K562 (cell line): Measurements from ENCODE around the gene EME2. TPM values are rescaled to one million over a fixed set of nuclear protein-coding genes. Genes with fewer than 3 reads are reported as not detected.

Experiments used
- ATAC-seq: fragments of 200-7000 bp; cut with Tn5 transposase; 3 replicates; pipeline ENCODE4 v1.9.1; 2020; ENCODE audit warnings: moderate library complexity
- BruUV-seq: library from RNA; stranded (reverse); fragments of 400-500 nt; replicated peaks from 2 replicates; lab custom pipeline; 2021; lab: Mats Ljungman, UMichigan
- CTCF ChIA-PET: fragments of 300-600 bp; formaldehyde crosslinking; extraction: SDS; loops from one replicate; lab custom pipeline; 2021; ENCODE audit warnings: low intra/inter-chr PET ratio; lab: Yijun Ruan, JAX
- POLR2A ChIA-PET: fragments of 300-600, 350-650 bp; sonication (Branson Sonifier 250); formaldehyde crosslinking; extraction: SDS; loops from one replicate; lab custom pipeline; 2021; ENCODE audit warnings: antibody characterized with exemption, inconsistent platforms; lab: Yijun Ruan, JAX
- DNase-seq, 4 experiments: peaks; one replicate each; pipeline versions ENCODE4 v3.0.0 to v3.0.0-alpha.2; 2011 to 2018; ENCODE audit warnings: low spot score in 3 of 4, mixed read lengths in 3 of 4; ENCODE audit errors: extremely low read depth in 1 of 4
- FAIRE-seq: peaks from 2 replicates; lab custom pipeline; 2011; peaks lifted over from hg19 to GRCh38; lab: Jason Lieb, UNC
- H2AFZ ChIP-seq: 2 replicates; pipeline ENCODE4 v1.6.0; 2011; ENCODE audit warnings: low read depth, low read length, control low read depth, inconsistent platforms
- H3K27ac ChIP-seq: fragments of 200-600 bp; 3 replicates; pipeline ENCODE4 v1.8.0; 2011; ENCODE audit warnings: low read depth, mild to moderate bottlenecking, control low read depth, inconsistent platforms, low read length, moderate library complexity, mixed read lengths; ENCODE audit errors: extremely low read depth
- H3K27me3 ChIP-seq, 2 experiments: fragments of 300-600 bp in 1 of 2; 2 replicates in 1 of 2; 3 replicates in 1 of 2; pipeline versions ENCODE4 v1.6.0 to v1.8.0; 2011; ENCODE audit warnings: inconsistent platforms in 2 of 2, low read length in 2 of 2, mild to moderate bottlenecking in 1 of 2, mixed read lengths in 1 of 2, moderate library complexity in 1 of 2; ENCODE audit not compliant: control insufficient read depth in 2 of 2, insufficient read depth in 2 of 2
- H3K36me3 ChIP-seq: fragments of 300-600 bp; 3 replicates; pipeline ENCODE4 v1.8.0; 2011; ENCODE audit warnings: mild to moderate bottlenecking, low read length, inconsistent platforms; ENCODE audit not compliant: control insufficient read depth, insufficient read depth
- H3K4me1 ChIP-seq, 2 experiments: fragments of 200-600 bp in 1 of 2; replicated peaks in 1 of 2; 2 replicates in 1 of 2; 3 replicates in 1 of 2; pipeline versions ENCODE4 v1.5.1 to v1.8.0; 2011; ENCODE audit warnings: inconsistent platforms in 2 of 2, low read length in 2 of 2, mild to moderate bottlenecking in 1 of 2, mixed read lengths in 1 of 2, moderate library complexity in 1 of 2; ENCODE audit not compliant: control insufficient read depth in 2 of 2, insufficient read depth in 2 of 2
- H3K4me2 ChIP-seq: 2 replicates; pipeline ENCODE4 v1.6.1; 2011; ENCODE audit warnings: low read length, control low read depth, inconsistent platforms, mixed read lengths; ENCODE audit not compliant: insufficient read depth
- H3K4me3 ChIP-seq: fragments of 200-600 bp; sonication (generic), shearing (Covaris generic); 2 replicates; pipeline ENCODE4 v1.5.1; 2016; ENCODE audit warnings: control low read depth, inconsistent platforms
- H3K79me2 ChIP-seq: fragments of 200-600 bp; 3 replicates; pipeline ENCODE4 v1.8.0; 2011; ENCODE audit warnings: low read length, inconsistent platforms; ENCODE audit not compliant: control insufficient read depth, insufficient read depth
- H3K9ac ChIP-seq, 2 experiments: 2 replicates each; pipeline versions ENCODE4 v1.6.0 to v1.6.1; 2011; ENCODE audit warnings: low read depth in 2 of 2, low read length in 2 of 2, control low read depth in 1 of 2, inconsistent platforms in 1 of 2, mild to moderate bottlenecking in 1 of 2, mixed read lengths in 1 of 2; ENCODE audit not compliant: insufficient read depth in 1 of 2
- H3K9me1 ChIP-seq: one replicate; pipeline ENCODE4 v1.6.0; 2011; ENCODE audit warnings: inconsistent platforms, mild to moderate bottlenecking, low read length, moderate library complexity; ENCODE audit not compliant: control insufficient read depth, insufficient read depth
- H3K9me3 ChIP-seq: replicated peaks from 2 replicates; pipeline ENCODE4 v1.5.1; 2011; ENCODE audit warnings: low read depth, low read length, inconsistent platforms; ENCODE audit not compliant: control insufficient read depth, insufficient read depth
- H4K20me1 ChIP-seq: replicated peaks from 2 replicates; pipeline ENCODE4 v1.6.1; 2011; ENCODE audit warnings: low read length, inconsistent platforms, mixed read lengths; ENCODE audit not compliant: control insufficient read depth, insufficient read depth
- ARHGAP35 ChIP-seq: fragments of 450-650 bp; IDR thresholded peaks from 2 replicates; pipeline ENCODE4 v1.6.1; 2018; ENCODE audit not compliant: partially characterized antibody
- CBX1 ChIP-seq: sonication (generic); IDR thresholded peaks from 2 replicates; pipeline ENCODE4 v1.6.1; 2016; ENCODE audit warnings: antibody characterized with exemption, low read depth, mild to moderate bottlenecking
- ETV6 ChIP-seq, 3 experiments: fragments of 150-350 bp in 1 of 3; sonication (generic) in 1 of 3; formaldehyde crosslinking in 1 of 3; IDR thresholded peaks; 2 replicates each; pipeline versions ENCODE4 v1.6.1 to v1.8.0; 2014 to 2022; ENCODE audit warnings: borderline replicate concordance in 2 of 3, low read depth in 2 of 3, antibody characterized with exemption in 1 of 3, low read length in 1 of 3, mild to moderate bottlenecking in 1 of 3, missing genetic modification reagents in 1 of 3
- FIP1L1 ChIP-seq: fragments of 200-400 bp; formaldehyde crosslinking; IDR thresholded peaks from 2 replicates; pipeline ENCODE4 v1.6.1; 2018; ENCODE audit warnings: mild to moderate bottlenecking, low read depth, low read length; ENCODE audit not compliant: poor library complexity, severe bottlenecking
- POLR2A ChIP-seq: fragments of 450-650 bp; conservative IDR thresholded peaks from 2 replicates; pipeline ENCODE4 v1.6.1; 2016
- POLR2G ChIP-seq: fragments of 200-400 bp; formaldehyde crosslinking; IDR thresholded peaks from 2 replicates; pipeline ENCODE4 v1.6.1; 2017; ENCODE audit warnings: low read depth, mild to moderate bottlenecking, antibody characterized with exemption, low read length, moderate library complexity
- RBFOX2 ChIP-seq: fragments of 200-400 bp; formaldehyde crosslinking; IDR thresholded peaks from 2 replicates; pipeline ENCODE4 v1.6.1; 2017; ENCODE audit warnings: low read depth, mild to moderate bottlenecking, low read length, moderate library complexity
- RNF2 ChIP-seq: sonication (generic); IDR thresholded peaks from 2 replicates; pipeline ENCODE4 v1.6.1; 2016
- SUPT5H ChIP-seq: fragments of 450-650 bp; IDR thresholded peaks from 2 replicates; pipeline ENCODE4 v1.6.1; 2016
- WGBS: fragments of 100-300 bp; shearing (Covaris generic); methylation state at CpG from one replicate; pipeline ENCODE4 v1.1.6; 2016; ENCODE audit warnings: low coverage, mixed read lengths; ENCODE audit not compliant: insufficient coverage; ENCODE audit errors: missing lambda C conversion rate; 5-methylcytosine and 5-hydroxymethylcytosine counted together
- in situ Hi-C: fragments of 300-500 bp; cut with MboI; formaldehyde crosslinking; loops from 4 replicates; pipeline ENCODE4 v1.15.0; 2018; ENCODE audit warnings: inconsistent platforms, mixed read lengths
- intact Hi-C: fragments of 100-400 bp; cut with micrococcal nuclease; formaldehyde crosslinking; loops from 2 replicates; pipeline ENCODE4 v1.14.2; 2022
- polyA plus RNA-seq, 8 experiments: library from polyadenylated mRNA; depleted of rRNA in 4 of 8; stranded (reverse) in 5 of 8; unstranded in 3 of 8; fragments of >200 nt; fragmentation: Nextera tagmentation in 2 of 8; fragmentation: Illumina TruSeq in 1 of 8; extraction: Ambion mirVana in 2 of 8; extraction: Trizol in 1 of 8; gene quantifications; 2 replicates each; pipeline versions ENCODE4 v1.2.1 to v1.2.3, GENCODE V29; 2011 to 2014; ENCODE audit warnings: inconsistent platforms in 1 of 8, missing spikeins in 1 of 8
- total RNA-seq, 7 experiments: library from RNA; depleted of rRNA in 6 of 7; stranded (reverse); fragments of >200 nt in 6 of 7; fragmentation: Illumina TruSeq in 2 of 7; extraction: Trizol in 2 of 7; gene quantifications; 2 replicates each; pipeline versions ENCODE4 v1.2.1 to v1.2.3, GENCODE V29; 2011 to 2021; ENCODE audit warnings: low replicate concordance in 1 of 7
- TF ChIP-seq, protein P1 (sequence below): sonication (generic); formaldehyde crosslinking; IDR thresholded peaks from 2 replicates; pipeline ENCODE4 v1.8.1; 2023; ENCODE audit warnings: missing genetic modification reagents, mild to moderate bottlenecking, borderline replicate concordance
- TF ChIP-seq, protein P2 (sequence below): sonication (generic); formaldehyde crosslinking; IDR thresholded peaks from 2 replicates; pipeline ENCODE4 v1.8.0; 2022; ENCODE audit warnings: missing genetic modification reagents, mild to moderate bottlenecking, moderate library complexity, borderline replicate concordance
- TF ChIP-seq, protein P3 (sequence below): sonication (generic); formaldehyde crosslinking; IDR thresholded peaks from 2 replicates; pipeline ENCODE4 v1.8.1; 2023; ENCODE audit warnings: mild to moderate bottlenecking, missing genetic modification reagents

EME2 gene
- total and polyA plus RNA-seq, 9 of the 15 experiments (the other 6 are each of a cell fraction or from before 2014, with no cell fraction given): 0.35 to 19.9 (median 3.5) TPM

DNA sequence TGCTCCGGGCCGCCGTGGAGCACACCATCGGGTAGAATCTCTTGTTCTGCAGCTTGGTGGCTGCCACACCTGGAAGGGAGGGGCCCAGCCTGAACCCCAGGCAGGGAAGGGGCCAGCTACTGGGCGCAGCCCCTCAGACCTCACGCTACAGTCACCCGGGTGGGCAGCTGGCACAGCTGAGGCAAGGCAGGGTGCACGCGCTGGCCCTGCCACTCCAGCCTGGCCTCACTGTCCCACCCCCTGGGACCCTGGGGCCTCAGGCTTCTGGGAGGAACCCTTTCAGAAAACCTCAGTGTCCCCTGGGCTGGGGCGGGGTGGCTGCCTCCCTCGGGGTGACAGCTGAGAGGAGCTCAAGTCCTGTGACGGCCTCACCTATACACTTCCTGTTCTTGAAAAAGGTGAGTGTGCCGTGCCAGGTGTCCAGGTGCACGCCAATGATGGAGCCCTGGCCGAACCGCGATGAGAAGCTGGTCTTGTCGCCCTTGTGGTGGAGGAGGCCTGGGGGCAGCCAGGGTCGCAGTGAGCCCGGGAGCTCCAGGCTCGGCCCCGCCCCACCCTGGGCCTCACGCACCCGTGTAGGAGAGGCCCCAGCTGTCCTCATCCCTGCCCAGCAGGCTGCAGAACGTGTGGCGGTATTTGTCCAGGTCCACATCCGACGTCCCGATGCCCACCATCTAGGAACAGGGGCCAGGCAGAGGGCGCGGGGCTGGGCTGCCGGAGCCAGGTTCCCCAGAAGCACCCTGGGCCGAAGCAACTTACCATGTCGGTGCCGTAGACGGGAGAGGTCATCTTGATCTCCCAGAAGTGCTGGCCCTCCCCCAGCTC, 5.0 kb downstream of the EME2 start:
- Histone ChIP-seq H3K4me2 (no peak overlapping the region), H3K79me2 (peaks cover 33% of the 10 kb centered on the region), H3K27ac (no peak overlapping the region), H4K20me1 (peaks cover 3% of the 10 kb centered on the region; the same call in 1 of the 2 replicates), H3K36me3 (peaks cover 52% of the 10 kb centered on the region; the same call in 2 of the 3 replicates), H3K27me3 (no peaks in the 10 kb centered on the region), H2AFZ (no peak overlapping the region), H3K4me1 (peaks cover 9 to 91% of the 10 kb centered on the region in 2 experiments; a peak in 4 of 5 replicates), H3K9ac (peak overlapping the region in 1 of 2 experiments; percentile 81; a peak in 2 of 4 replicates)
- ChIA-PET POLR2A (interaction anchor here (0.5 to 1.4 kb wide), 8 partner anchors 15 to 1344 kb away, joined by 3 to 8 read pairs (median 3); partner anchors contain the start of genes ECI1, MSRB1 and RPS2), CTCF (no interaction called here)
- ATAC-seq (no peak), DNase-seq (no peak)
- intact Hi-C loops (no loop called here), in situ Hi-C loops (no loop called here)
- 75% methylated on average over 21 of the region's 36 CpGs for WGBS
- no TSS peak for BruUV-seq
- peak; percentile 57 for TF ChIP-seq POLR2A
- TF ChIP-seq, protein P1, sequence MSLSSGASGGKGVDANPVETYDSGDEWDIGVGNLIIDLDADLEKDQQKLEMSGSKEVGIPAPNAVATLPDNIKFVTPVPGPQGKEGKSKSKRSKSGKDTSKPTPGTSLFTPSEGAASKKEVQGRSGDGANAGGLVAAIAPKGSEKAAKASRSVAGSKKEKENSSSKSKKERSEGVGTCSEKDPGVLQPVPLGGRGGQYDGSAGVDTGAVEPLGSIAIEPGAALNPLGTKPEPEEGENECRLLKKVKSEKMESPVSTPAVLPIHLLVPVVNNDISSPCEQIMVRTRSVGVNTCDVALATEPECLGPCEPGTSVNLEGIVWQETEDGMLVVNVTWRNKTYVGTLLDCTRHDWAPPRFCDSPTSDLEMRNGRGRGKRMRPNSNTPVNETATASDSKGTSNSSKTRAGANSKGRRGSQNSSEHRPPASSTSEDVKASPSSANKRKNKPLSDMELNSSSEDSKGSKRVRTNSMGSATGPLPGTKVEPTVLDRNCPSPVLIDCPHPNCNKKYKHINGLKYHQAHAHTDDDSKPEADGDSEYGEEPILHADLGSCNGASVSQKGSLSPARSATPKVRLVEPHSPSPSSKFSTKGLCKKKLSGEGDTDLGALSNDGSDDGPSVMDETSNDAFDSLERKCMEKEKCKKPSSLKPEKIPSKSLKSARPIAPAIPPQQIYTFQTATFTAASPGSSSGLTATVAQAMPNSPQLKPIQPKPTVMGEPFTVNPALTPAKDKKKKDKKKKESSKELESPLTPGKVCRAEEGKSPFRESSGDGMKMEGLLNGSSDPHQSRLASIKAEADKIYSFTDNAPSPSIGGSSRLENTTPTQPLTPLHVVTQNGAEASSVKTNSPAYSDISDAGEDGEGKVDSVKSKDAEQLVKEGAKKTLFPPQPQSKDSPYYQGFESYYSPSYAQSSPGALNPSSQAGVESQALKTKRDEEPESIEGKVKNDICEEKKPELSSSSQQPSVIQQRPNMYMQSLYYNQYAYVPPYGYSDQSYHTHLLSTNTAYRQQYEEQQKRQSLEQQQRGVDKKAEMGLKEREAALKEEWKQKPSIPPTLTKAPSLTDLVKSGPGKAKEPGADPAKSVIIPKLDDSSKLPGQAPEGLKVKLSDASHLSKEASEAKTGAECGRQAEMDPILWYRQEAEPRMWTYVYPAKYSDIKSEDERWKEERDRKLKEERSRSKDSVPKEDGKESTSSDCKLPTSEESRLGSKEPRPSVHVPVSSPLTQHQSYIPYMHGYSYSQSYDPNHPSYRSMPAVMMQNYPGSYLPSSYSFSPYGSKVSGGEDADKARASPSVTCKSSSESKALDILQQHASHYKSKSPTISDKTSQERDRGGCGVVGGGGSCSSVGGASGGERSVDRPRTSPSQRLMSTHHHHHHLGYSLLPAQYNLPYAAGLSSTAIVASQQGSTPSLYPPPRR (CRISPR knock-in tag): no peak
- TF ChIP-seq ETV6 (IDR thresholded peaks at IDR 0.05; ENCODE audit: borderline replicate concordance in 1 of 2, low read depth in 2 of 2, low read length in 1 of 2): no peak
- no peak for TF ChIP-seq ETV6 (CRISPR knock-in tag; IDR thresholded peaks at IDR 0.05; ENCODE audit: borderline replicate concordance)
- TF ChIP-seq, protein P2, sequence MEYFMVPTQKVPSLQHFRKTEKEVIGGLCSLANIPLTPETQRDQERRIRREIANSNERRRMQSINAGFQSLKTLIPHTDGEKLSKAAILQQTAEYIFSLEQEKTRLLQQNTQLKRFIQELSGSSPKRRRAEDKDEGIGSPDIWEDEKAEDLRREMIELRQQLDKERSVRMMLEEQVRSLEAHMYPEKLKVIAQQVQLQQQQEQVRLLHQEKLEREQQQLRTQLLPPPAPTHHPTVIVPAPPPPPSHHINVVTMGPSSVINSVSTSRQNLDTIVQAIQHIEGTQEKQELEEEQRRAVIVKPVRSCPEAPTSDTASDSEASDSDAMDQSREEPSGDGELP: peak; percentile 38
- TF ChIP-seq, protein P3, sequence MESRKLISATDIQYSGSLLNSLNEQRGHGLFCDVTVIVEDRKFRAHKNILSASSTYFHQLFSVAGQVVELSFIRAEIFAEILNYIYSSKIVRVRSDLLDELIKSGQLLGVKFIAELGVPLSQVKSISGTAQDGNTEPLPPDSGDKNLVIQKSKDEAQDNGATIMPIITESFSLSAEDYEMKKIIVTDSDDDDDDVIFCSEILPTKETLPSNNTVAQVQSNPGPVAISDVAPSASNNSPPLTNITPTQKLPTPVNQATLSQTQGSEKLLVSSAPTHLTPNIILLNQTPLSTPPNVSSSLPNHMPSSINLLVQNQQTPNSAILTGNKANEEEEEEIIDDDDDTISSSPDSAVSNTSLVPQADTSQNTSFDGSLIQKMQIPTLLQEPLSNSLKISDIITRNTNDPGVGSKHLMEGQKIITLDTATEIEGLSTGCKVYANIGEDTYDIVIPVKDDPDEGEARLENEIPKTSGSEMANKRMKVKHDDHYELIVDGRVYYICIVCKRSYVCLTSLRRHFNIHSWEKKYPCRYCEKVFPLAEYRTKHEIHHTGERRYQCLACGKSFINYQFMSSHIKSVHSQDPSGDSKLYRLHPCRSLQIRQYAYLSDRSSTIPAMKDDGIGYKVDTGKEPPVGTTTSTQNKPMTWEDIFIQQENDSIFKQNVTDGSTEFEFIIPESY (CRISPR knock-in tag): peak; percentile 39; the same call in 1 of the 2 replicates
- TF ChIP-seq FIP1L1: peak; percentile 40
- TF ChIP-seq ARHGAP35: no peak
- peak; percentile 77 for TF ChIP-seq POLR2G
- TF ChIP-seq CBX1: 0 out of 2 replicates have a peak, but pooled peaks have one; percentile 21
- TF ChIP-seq RNF2: no peak
- TF ChIP-seq SUPT5H: peak; percentile 24; the same call in 1 of the 2 replicates
- TF ChIP-seq RBFOX2: peak; percentile 40; the same call in 1 of the 2 replicates
- TF ChIP-seq, all 486 proteins: peak for 8
- Histone ChIP-seq H3K4me3 (no peak overlapping the region), H3K9me3 (no peaks in the 10 kb centered on the region), H3K9me1 (peaks cover 2% of the 10 kb centered on the region)
- FAIRE-seq: no peak
